HEK293 (cell line): ENCODE data around the gene ARPIN.

Experiments used
- TRIM28 ChIP-seq: IDR thresholded peaks from 2 replicates; pipeline ENCODE4 v1.6.1; 2011; ENCODE audit warnings: low read length, control low read depth, borderline replicate concordance
- ZNF239 ChIP-seq: fragments of 450-650 bp; formaldehyde crosslinking; IDR thresholded peaks from 2 replicates; pipeline ENCODE4 v1.5.1; 2016; ENCODE audit warnings: missing biosample characterization, missing genetic modification characterization
- ZNF473 ChIP-seq: fragments of 450-650 bp; formaldehyde crosslinking; IDR thresholded peaks from 2 replicates; pipeline ENCODE4 v1.5.1; 2017; ENCODE audit warnings: missing biosample characterization, missing genetic modification characterization

DNA sequence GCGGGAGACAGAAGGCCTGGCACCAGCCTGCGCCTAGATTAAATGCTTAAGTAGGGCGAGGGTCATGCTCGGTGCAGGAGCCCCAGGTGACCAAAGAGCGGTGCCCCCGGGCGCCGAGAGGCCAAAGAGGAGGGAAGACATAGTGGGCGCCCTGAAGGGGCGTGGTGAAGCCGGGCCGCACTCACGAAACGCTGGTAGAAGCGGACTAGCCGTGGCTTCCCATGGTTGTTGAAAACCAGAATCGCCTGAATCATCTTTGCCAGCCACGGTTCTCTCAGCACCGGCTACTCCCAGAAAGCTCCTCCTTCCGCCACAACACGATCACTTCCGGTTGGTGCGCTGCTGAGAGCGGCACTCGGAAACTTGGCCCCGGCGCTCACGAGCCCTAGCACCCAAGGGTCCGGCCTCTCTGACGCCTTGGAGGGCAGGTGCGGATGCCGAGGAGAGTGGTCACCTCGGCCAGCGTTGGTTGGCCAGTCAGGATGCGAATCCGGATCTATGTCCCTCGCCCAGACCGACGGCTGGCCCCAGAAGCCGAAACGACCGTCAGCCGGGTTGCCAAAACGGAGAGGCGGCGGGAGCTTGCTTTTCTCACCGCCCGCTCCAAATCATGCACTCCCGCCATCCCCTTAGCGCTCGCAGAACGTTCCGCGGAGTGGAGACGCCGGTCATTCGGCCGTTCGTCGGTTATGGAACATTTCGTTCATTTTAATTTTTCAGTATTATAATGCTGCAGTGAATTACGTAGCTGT, 18.9 kb downstream of the ARPIN start, which contains the start of gene AP3S2:
- TF ChIP-seq ZNF473 = no peak
- no peak; the same call in 1 of the 2 replicates for TF ChIP-seq ZNF239 (tag by site-specific recombination)
- peak; percentile 86; the same call in 1 of the 2 replicates for TF ChIP-seq TRIM28
